Prostate gland (tissue), 2 donors: ENCODE data around the gene C2.

Source experiments
- POLR2A ChIP-seq: fragments of 450-650 bp; IDR thresholded peaks from one replicate; pipeline ENCODE4 v1.6.1; 2016; ENCODE audit warnings: antibody characterized with exemption, mild to moderate bottlenecking
- TF ChIP-seq, protein P1 (sequence below), 4 experiments: fragments of 200-600 bp in 2 of 4; fragments of 450-650 bp in 2 of 4; sonication (generic) in 2 of 4; IDR thresholded peaks; 1 replicate in 3 of 4; 2 replicates in 1 of 4; pipeline ENCODE4 v1.5.1; 2016 to 2019; ENCODE audit warnings: antibody characterized with exemption in 4 of 4, mild to moderate bottlenecking in 2 of 4, moderate library complexity in 2 of 4

DNA sequence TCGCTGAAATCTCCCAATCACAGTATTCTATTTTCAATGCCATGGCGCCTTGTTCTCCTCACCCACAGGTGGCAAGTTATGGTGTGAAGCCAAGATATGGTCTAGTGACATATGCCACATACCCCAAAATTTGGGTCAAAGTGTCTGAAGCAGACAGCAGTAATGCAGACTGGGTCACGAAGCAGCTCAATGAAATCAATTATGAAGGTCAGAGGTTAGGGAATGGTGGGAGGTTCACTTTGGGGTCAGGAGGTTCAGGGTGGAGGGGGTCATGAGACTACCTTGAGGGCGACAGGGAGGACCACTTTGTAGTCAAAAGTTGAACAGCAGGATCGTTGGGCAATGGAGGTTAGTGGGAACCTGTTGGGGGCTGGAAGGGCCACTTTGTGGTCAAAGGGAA is 20.8 kb downstream of the C2 start:
- TF ChIP-seq, protein P1, sequence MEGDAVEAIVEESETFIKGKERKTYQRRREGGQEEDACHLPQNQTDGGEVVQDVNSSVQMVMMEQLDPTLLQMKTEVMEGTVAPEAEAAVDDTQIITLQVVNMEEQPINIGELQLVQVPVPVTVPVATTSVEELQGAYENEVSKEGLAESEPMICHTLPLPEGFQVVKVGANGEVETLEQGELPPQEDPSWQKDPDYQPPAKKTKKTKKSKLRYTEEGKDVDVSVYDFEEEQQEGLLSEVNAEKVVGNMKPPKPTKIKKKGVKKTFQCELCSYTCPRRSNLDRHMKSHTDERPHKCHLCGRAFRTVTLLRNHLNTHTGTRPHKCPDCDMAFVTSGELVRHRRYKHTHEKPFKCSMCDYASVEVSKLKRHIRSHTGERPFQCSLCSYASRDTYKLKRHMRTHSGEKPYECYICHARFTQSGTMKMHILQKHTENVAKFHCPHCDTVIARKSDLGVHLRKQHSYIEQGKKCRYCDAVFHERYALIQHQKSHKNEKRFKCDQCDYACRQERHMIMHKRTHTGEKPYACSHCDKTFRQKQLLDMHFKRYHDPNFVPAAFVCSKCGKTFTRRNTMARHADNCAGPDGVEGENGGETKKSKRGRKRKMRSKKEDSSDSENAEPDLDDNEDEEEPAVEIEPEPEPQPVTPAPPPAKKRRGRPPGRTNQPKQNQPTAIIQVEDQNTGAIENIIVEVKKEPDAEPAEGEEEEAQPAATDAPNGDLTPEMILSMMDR (IDR thresholded peaks at IDR 0.05) = no peak
- no peak for TF ChIP-seq POLR2A
